ENCODE data around the gene HACD1. TPM values are rescaled to one million over a fixed set of nuclear protein-coding genes. Genes with fewer than 3 reads are reported as not detected.
A peak's percentile ranks its signal among the peaks of the same experiment; 100 is the strongest.

HACD1 gene
- polyA plus RNA-seq, 3 donors = 0.53 to 1.4 (median 0.86) TPM

DNA sequence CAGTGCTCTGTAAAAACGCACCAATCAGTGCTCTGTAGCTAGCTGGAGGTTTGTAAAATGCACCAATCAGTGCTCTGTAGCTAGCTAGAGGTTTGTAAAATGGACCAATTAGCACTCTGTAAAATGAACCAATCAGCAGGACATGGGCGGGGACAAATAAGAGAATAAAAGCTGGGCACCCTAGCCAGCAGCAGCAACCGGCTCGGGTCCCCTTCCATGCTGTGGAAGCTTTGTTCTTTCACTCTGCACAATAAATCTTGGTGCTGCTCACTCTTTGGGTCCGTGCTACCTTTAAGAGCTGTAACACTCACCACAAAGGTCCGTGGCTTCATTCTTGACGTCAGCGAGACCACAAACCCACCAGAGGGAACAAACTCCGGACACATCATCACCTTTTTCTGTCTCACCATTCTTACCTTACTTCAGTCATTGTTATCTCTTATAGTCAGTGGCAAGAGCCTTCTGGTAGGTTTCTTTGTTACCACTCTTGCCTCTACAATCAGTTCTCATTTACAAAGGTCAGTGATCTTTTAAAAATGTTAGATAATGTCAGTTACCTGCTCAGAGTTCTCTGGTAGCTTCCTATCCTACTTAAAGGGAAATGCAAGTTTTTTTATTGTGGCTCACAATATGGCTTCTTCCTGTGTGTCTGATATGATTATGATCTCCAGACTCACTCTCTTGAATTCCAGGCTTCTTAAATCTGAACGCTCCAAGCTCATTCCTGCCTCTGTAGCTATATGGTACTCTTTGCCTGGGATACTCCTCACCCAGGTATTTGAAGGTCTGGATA is 31.3 kb upstream of the HACD1 start:
- 63% methylated on average over 9 of the region's 10 CpGs for WGBS (ENCODE audit: insufficient coverage)
- peaks cover 0 to 16% of the 10 kb centered on the region in 2 donors for H3K36me3 ChIP-seq (replicated peaks in 1 of 2; ENCODE audit: control insufficient read depth in 1 of 2, insufficient read depth in 2 of 2, low read length in 2 of 2)
- DNase-seq = no peak
- H3K9me3 ChIP-seq (replicated peaks in 1 of 2; ENCODE audit: control insufficient read depth in 1 of 2, insufficient read depth in 1 of 2, low read length in 2 of 2) = peaks cover 0 to 7% of the 10 kb centered on the region in 2 donors
- no peak overlapping the region for H3K4me3 Mint-ChIP-seq
- peak overlapping the region in 1 of 2 donors; percentile 97 for H3K27ac ChIP-seq (ENCODE audit: low read depth in 1 of 2, low read length in 2 of 2)
- H3K27me3 ChIP-seq (ENCODE audit: control insufficient read depth in 2 of 2, insufficient read depth in 2 of 2, low read length in 2 of 2) = no peaks in the 10 kb centered on the region
- intact Hi-C loops (cut with micrococcal nuclease) = loop anchor here in 1 of 2 donors (10.0 kb wide), 1 partner anchor 1006 kb away; the partner anchor contains the start of genes ARL5B and NSUN6
- no peak overlapping the region for H3K4me3 ChIP-seq (replicated peaks in 1 of 3; ENCODE audit: low read depth in 2 of 3, low read length in 3 of 3)
- TF ChIP-seq, protein P1, sequence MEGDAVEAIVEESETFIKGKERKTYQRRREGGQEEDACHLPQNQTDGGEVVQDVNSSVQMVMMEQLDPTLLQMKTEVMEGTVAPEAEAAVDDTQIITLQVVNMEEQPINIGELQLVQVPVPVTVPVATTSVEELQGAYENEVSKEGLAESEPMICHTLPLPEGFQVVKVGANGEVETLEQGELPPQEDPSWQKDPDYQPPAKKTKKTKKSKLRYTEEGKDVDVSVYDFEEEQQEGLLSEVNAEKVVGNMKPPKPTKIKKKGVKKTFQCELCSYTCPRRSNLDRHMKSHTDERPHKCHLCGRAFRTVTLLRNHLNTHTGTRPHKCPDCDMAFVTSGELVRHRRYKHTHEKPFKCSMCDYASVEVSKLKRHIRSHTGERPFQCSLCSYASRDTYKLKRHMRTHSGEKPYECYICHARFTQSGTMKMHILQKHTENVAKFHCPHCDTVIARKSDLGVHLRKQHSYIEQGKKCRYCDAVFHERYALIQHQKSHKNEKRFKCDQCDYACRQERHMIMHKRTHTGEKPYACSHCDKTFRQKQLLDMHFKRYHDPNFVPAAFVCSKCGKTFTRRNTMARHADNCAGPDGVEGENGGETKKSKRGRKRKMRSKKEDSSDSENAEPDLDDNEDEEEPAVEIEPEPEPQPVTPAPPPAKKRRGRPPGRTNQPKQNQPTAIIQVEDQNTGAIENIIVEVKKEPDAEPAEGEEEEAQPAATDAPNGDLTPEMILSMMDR (IDR thresholded peaks at IDR 0.05) = no peak
- H2AFZ ChIP-seq (ENCODE audit: insufficient read depth, low read depth, low read length, poor library complexity, severe bottlenecking) = no peak overlapping the region
- H3K9me3 Mint-ChIP-seq = peaks cover 0 to 9% (median 7%) of the 10 kb centered on the region in 7 donors
- peaks cover 0 to 2% (median 0%) of the 10 kb centered on the region in 3 donors for H3K27me3 Mint-ChIP-seq (ENCODE audit: low read depth in 3 of 3)
- no peak overlapping the region for H3K4me2 ChIP-seq (replicated peaks; ENCODE audit: extremely low read depth, low read length, poor library complexity, severe bottlenecking)
- H3K4me1 Mint-ChIP-seq = peaks cover 51% of the 10 kb centered on the region
- H3K79me2 ChIP-seq (ENCODE audit: insufficient read depth, low read length) = peaks cover 99% of the 10 kb centered on the region
- H4K20me1 ChIP-seq (ENCODE audit: insufficient read depth, low read length) = peaks cover 53% of the 10 kb centered on the region
- H3K36me3 Mint-ChIP-seq = peaks cover 19 to 35% of the 10 kb centered on the region in 2 donors
- peak overlapping the region in 6 of 7 donors; percentile 31 to 79 (median 66) for H3K27ac Mint-ChIP-seq
- no peak overlapping the region for H3K9ac ChIP-seq (ENCODE audit: insufficient read depth, low read length, poor library complexity, severe bottlenecking)
- peaks cover 41 to 42% of the 10 kb centered on the region in 2 donors for H3K4me1 ChIP-seq (ENCODE audit: control insufficient read depth in 1 of 2, insufficient read depth in 2 of 2, low read length in 2 of 2)

DNA sequence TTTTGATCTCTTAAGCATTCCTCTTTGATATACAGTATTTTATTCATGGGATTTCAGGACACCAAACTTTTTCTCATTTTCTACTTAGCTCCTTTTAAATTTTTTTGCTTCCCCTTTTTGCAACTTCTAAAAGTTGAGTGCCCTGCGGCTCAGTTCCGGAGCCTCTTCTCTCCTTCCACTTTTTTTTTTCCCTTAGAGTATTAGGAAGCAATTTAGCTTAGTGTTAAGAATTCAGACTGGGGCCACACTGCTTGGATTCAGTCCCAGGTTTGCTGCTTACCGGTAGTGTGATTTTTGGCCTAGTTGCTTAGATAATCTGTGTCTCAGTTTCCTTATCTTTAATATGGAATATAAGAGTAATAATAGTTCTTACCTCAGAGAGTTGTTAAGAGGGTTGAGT is 30.2 kb upstream of the HACD1 start:
- Mint-ChIP-seq H3K27ac (peak overlapping the region; percentile 72 to 95 (median 85)), H3K36me3 (peaks cover 11 to 26% of the 10 kb centered on the region in 2 donors), H3K9me3 (peaks cover 0 to 3% (median 2%) of the 10 kb centered on the region in 7 donors), H3K4me3 (peak overlapping the region; percentile 24 to 78), H3K4me1 (peaks cover 59% of the 10 kb centered on the region), H3K27me3 (ENCODE audit: low read depth in 3 of 3) (peaks cover 0 to 2% (median 0%) of the 10 kb centered on the region in 3 donors)
- peaks cover 48 to 49% of the 10 kb centered on the region in 2 donors for H3K4me1 ChIP-seq (ENCODE audit: control insufficient read depth in 1 of 2, insufficient read depth in 2 of 2, low read length in 2 of 2)
- H2AFZ ChIP-seq (ENCODE audit: insufficient read depth, low read depth, low read length, poor library complexity, severe bottlenecking) = no peak overlapping the region
- no CpG with 5 or more reads among the region's 3 CpGs for WGBS (ENCODE audit: insufficient coverage)
- H3K27me3 ChIP-seq (ENCODE audit: control insufficient read depth in 2 of 2, insufficient read depth in 2 of 2, low read length in 2 of 2) = no peaks in the 10 kb centered on the region
- H3K79me2 ChIP-seq (ENCODE audit: insufficient read depth, low read length) = peaks cover 99% of the 10 kb centered on the region
- peak overlapping the region; percentile 30 to 97 for H3K27ac ChIP-seq (ENCODE audit: low read depth in 1 of 2, low read length in 2 of 2)
- DNase-seq = peak; percentile 20 to 57 (median 34)
- peaks cover 47% of the 10 kb centered on the region for H4K20me1 ChIP-seq (ENCODE audit: insufficient read depth, low read length)
- TF ChIP-seq, protein P1 (IDR thresholded peaks at IDR 0.05) = no peak
- peaks cover 0 to 7% of the 10 kb centered on the region in 2 donors for H3K36me3 ChIP-seq (replicated peaks in 1 of 2; ENCODE audit: control insufficient read depth in 1 of 2, insufficient read depth in 2 of 2, low read length in 2 of 2)
- peak overlapping the region; percentile 58 for H3K4me2 ChIP-seq (replicated peaks; ENCODE audit: extremely low read depth, low read length, poor library complexity, severe bottlenecking)
- no peaks in the 10 kb centered on the region for H3K9me3 ChIP-seq (replicated peaks in 1 of 2; ENCODE audit: control insufficient read depth in 1 of 2, insufficient read depth in 1 of 2, low read length in 2 of 2)
- H3K9ac ChIP-seq (ENCODE audit: insufficient read depth, low read length, poor library complexity, severe bottlenecking) = no peak overlapping the region
- intact Hi-C loops (cut with micrococcal nuclease) = loop anchor here in 1 of 2 donors (10.0 kb wide), 1 partner anchor 1007 kb away; the partner anchor contains the start of genes ARL5B and NSUN6
- peak overlapping the region in 1 of 3 experiments; percentile 43 for H3K4me3 ChIP-seq (replicated peaks in 1 of 3; ENCODE audit: low read depth in 2 of 3, low read length in 3 of 3)

Data from CD14-positive monocyte (primary cell).